Erythroblast (primary cell): ENCODE data around the gene COBL.

ENCODE experiments used
- GATA1 ChIP-seq: IDR thresholded peaks from 2 replicates; pipeline ENCODE4 v1.6.1; 2011; ENCODE audit warnings: low read depth, mild to moderate bottlenecking, control low read depth, low read length, moderate library complexity
- POLR2A ChIP-seq: IDR thresholded peaks from 2 replicates; pipeline ENCODE4 v1.6.1; 2011; ENCODE audit warnings: mild to moderate bottlenecking, low read length

- no peak for TF ChIP-seq POLR2A
- TF ChIP-seq GATA1 = no peak
Observed at GRCh38 chr7:51366172-51366728, 49.6 kb upstream of the COBL start.
